HG02885 (cell line): ENCODE results near the gene GTF3C1.
"Not testable (repeated sequence)": the region's sequence is repeated elsewhere in the genome, so short reads cannot be mapped to it uniquely, and the experiment has no call there.

ENCODE experiments used
- ATAC-seq: cut with Tn5 transposase; IDR thresholded peaks from one replicate; pipeline ENCODE4 v1.9.1; 2021; ENCODE audit warnings: mild to moderate bottlenecking; ENCODE audit not compliant: unreplicated experiment, poor library complexity

The GTF3C1 gene

GRCh38 chr16:27448532-27449433 is 100.9 kb downstream of the GTF3C1 start:
- ATAC-seq = no peak

GRCh38 chr16:27447301-27447700 is 102.4 kb downstream of the GTF3C1 start:
- ATAC-seq = no peak

- ATAC-seq = no peak
These were observed 103.0 kb downstream of the GTF3C1 start for GRCh38 chr16:27446721-27447120.

GRCh38 chr16:27445502-27446175 is 104.1 kb downstream of the GTF3C1 start:
- ATAC-seq = no peak

- no peak for ATAC-seq
These were observed 105.2 kb downstream of the GTF3C1 start for GRCh38 chr16:27444470-27444869.

- ATAC-seq = no peak
These were observed 105.7 kb downstream of the GTF3C1 start for GRCh38 chr16:27444015-27444414.

GRCh38 chr16:27441998-27442397 is 107.7 kb downstream of the GTF3C1 start:
- ATAC-seq = no peak

GRCh38 chr16:27441276-27441675 is 108.4 kb downstream of the GTF3C1 start:
- no peak for ATAC-seq

GRCh38 chr16:27439271-27440018 is 110.3 kb downstream of the GTF3C1 start:
- ATAC-seq = no peak

GRCh38 chr16:27437946-27438345 is 111.8 kb downstream of the GTF3C1 start:
- no peak for ATAC-seq

- ATAC-seq = no peak
These were observed 112.6 kb downstream of the GTF3C1 start for GRCh38 chr16:27436921-27437650.

GRCh38 chr16:27436065-27436464 is 113.6 kb downstream of the GTF3C1 start:
- no peak for ATAC-seq

- ATAC-seq = not testable (repeated sequence)
These were observed 114.6 kb downstream of the GTF3C1 start for GRCh38 chr16:27435146-27435545.

- no peak for ATAC-seq
These were observed 115.3 kb downstream of the GTF3C1 start for GRCh38 chr16:27434141-27435051.

GRCh38 chr16:27433636-27434035 is 116.1 kb downstream of the GTF3C1 start:
- no peak for ATAC-seq

- not testable (repeated sequence) for ATAC-seq
These were observed 116.5 kb downstream of the GTF3C1 start for GRCh38 chr16:27433191-27433590.

GRCh38 chr16:27432558-27432957 is 117.2 kb downstream of the GTF3C1 start:
- ATAC-seq = no peak

GRCh38 chr16:27431773-27432532 is 117.8 kb downstream of the GTF3C1 start:
- no peak for ATAC-seq
